Activated CD4-positive, alpha-beta memory T cell treated with anti-CD3 and anti-CD28 coated beads, Interleukin-2, amount 10 ng/mL, durations not matched to agents 7 days and 5 days (primary cell): ENCODE data around the gene MUS81. TPM values are rescaled to one million over a fixed set of nuclear protein-coding genes. Genes with fewer than 3 reads are reported as not detected.

ENCODE experiments used
- CTCF ChIA-PET: fragments of 350-600 bp; sonication (Branson Sonifier 250); formaldehyde crosslinking; loops from one replicate; lab custom pipeline; 2021; ENCODE audit warnings: antibody characterized with exemption, inconsistent platforms; lab: Charles Lee
- POLR2A ChIA-PET: fragments of 350-600 bp; sonication (Branson Sonifier 250); formaldehyde crosslinking; loops from one replicate; lab custom pipeline; 2021; ENCODE audit warnings: antibody characterized with exemption; lab: Charles Lee
- DNase-seq: peaks from one replicate; pipeline ENCODE4 v3.0.0-alpha.2; 2020
- H3K27ac Mint-ChIP-seq: one replicate; pipeline ENCODE4 v1.8.0; 2021; ENCODE audit warnings: mild to moderate bottlenecking, mixed read lengths
- H3K27me3 Mint-ChIP-seq: one replicate; pipeline ENCODE4 v1.8.0; 2021; ENCODE audit warnings: mixed read lengths
- H3K36me3 Mint-ChIP-seq: one replicate; pipeline ENCODE4 v1.8.0; 2021; ENCODE audit warnings: low read depth, mixed read lengths
- H3K4me1 Mint-ChIP-seq: one replicate; pipeline ENCODE4 v1.8.0; 2021; ENCODE audit warnings: mixed read lengths
- H3K4me3 Mint-ChIP-seq: one replicate; pipeline ENCODE4 v1.8.0; 2021; ENCODE audit warnings: mild to moderate bottlenecking, mixed read lengths
- H3K9me3 Mint-ChIP-seq: one replicate; pipeline ENCODE4 v1.8.0; 2021; ENCODE audit warnings: mixed read lengths
- total RNA-seq, 2 experiments: library from RNA; stranded (reverse); gene quantifications; one replicate each; pipeline ENCODE4 v1.2.3, GENCODE V29; 2021

MUS81 gene
- total RNA-seq, 2 experiments from 2014 or later, result 86.9 to 91.9 TPM

DNA sequence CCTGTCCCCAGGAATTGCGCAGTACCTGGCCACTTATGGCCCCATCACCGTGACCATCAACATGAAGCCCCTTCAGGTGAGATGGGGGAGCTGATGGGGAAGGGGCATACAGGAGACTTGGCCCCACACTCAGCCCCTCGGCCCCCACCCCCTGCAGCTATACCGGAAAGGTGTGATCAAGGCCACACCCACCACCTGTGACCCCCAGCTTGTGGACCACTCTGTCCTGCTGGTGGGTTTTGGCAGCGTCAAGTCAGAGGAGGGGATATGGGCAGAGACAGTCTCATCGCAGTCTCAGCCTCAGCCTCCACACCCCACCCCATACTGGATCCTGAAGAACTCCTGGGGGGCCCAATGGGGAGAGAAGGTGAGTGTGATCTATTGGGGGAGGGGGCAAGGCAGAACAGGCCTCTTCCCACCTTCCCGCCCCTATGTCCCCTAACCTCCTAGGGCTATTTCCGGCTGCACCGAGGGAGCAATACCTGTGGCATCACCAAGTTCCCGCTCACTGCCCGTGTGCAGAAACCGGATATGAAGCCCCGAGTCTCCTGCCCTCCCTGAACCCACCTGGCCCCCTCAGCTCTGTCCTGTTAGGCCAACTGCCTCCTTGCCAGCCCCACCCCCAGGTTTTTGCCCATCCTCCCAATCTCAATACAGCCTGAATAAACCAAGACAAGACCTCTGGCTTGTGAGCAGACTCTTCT, 23.0 kb downstream of the MUS81 start:
- CTCF ChIA-PET, result interaction anchor here (1.1 to 10.0 kb wide), 14 partner anchors 8 to 210 kb away, joined by 3 to 251 read pairs (median 14); partner anchors contain the start of genes AP5B1, C11orf68, CFL1 and DRAP1
- Mint-ChIP-seq H3K27ac (no peak overlapping the region), H3K9me3 (no peaks in the 10 kb centered on the region), H3K4me1 (peaks cover 81% of the 10 kb centered on the region), H3K36me3 (peaks cover 49% of the 10 kb centered on the region), H3K27me3 (no peaks in the 10 kb centered on the region), H3K4me3 (no peak overlapping the region)
- POLR2A ChIA-PET, result interaction anchor here (2.1 to 11.5 kb wide), 4 partner anchors 9 to 172 kb away, joined by 6 to 284 read pairs (median 23); partner anchors contain the start of genes CFL1, KAT5 and MUS81
- no peak for DNase-seq

DNA sequence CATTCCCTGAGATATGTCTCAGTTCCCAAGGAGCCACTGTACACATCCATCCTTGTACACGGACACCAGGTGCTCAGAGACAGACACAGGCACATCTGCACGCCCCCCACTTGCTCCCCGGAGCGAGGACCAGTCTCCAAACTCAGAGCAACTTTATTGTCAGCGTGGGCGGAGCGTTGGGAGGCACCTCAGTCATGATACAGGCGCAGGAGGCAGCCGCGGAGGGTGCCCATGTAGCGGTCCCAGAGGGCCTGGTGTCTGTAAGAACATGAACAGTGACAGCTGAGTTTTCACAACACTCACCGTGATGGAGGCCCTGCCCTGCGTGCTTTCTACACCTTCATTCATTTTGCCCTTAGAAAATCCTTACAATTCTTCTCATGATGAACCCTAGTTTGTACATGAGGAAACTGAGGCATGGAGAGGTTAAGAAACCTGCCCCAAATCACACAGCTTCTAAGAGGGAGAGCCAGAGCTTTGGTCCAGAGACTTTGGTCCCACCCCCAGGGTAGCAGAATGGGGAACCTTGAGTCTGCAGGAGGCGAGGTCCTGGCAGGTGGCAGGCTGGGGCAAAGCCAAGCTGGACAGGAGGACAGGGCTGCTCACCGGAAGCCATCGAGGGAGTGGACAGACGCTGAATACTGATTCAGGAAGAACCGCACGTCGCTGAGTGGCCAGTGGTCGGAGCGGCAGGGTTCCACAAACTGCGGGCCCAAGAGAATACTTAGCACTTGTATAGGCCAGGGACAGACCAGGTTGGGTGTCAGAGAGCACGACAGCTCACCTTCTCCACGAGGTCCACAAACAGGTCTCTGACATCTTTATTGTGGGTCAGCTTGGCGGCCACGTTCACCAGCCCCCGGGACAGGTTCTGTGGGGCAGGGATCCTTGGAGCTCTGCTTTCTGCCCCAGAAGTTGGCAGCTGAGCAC, 23.8 kb downstream of the MUS81 start:
- ChIA-PET CTCF (interaction anchor here (0.6 to 10.0 kb wide), 45 partner anchors 9 to 267 kb away, joined by 3 to 251 read pairs (median 5); partner anchors contain the start of genes AP5B1, C11orf68, CFL1 and DRAP1), POLR2A (interaction anchor here (0.6 to 11.5 kb wide), 16 partner anchors 10 to 733 kb away, joined by 3 to 284 read pairs (median 4); partner anchors contain the start of genes BANF1, C11orf68, CFL1 and DRAP1)
- H3K27me3 Mint-ChIP-seq, result no peaks in the 10 kb centered on the region
- no peaks in the 10 kb centered on the region for H3K9me3 Mint-ChIP-seq
- peak overlapping the region; percentile 73 for H3K27ac Mint-ChIP-seq
- DNase-seq, result no peak
- peaks cover 82% of the 10 kb centered on the region for H3K4me1 Mint-ChIP-seq
- no peak overlapping the region for H3K4me3 Mint-ChIP-seq
- peaks cover 50% of the 10 kb centered on the region for H3K36me3 Mint-ChIP-seq

DNA sequence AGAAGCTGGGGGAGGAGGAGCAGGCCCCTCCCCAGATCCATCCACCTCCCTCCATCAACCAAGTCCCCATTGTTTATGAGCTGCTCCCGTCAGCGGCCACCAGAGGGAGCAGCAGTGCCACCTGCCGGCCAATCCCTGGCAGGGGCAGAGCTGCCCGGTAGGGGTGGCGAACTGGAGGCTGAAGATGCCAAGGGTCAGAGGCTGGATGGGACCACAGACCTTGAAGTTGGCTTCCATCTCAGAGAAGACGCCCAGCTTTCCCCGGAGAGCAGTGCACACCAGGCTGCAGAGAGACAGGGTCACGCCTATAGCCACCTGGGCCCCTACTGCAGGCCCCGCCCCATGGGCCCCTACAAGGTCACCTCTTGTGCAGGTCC, 24.5 kb downstream of the MUS81 start:
- peak; percentile 87 for DNase-seq
- Mint-ChIP-seq H3K36me3 (peaks cover 50% of the 10 kb centered on the region), H3K27ac (peak overlapping the region; percentile 73), H3K27me3 (no peaks in the 10 kb centered on the region), H3K9me3 (no peaks in the 10 kb centered on the region), H3K4me3 (no peak overlapping the region), H3K4me1 (peaks cover 82% of the 10 kb centered on the region)
- POLR2A ChIA-PET, result interaction anchor here (0.6 to 11.5 kb wide), 18 partner anchors 9 to 732 kb away, joined by 3 to 284 read pairs (median 4); partner anchors contain the start of genes BANF1, C11orf68, CFL1 and DRAP1
- CTCF ChIA-PET, result interaction anchor here (0.6 to 10.0 kb wide), 47 partner anchors 9 to 268 kb away, joined by 3 to 251 read pairs (median 4); partner anchors contain the start of genes AP5B1, C11orf68, CFL1 and CST6

DNA sequence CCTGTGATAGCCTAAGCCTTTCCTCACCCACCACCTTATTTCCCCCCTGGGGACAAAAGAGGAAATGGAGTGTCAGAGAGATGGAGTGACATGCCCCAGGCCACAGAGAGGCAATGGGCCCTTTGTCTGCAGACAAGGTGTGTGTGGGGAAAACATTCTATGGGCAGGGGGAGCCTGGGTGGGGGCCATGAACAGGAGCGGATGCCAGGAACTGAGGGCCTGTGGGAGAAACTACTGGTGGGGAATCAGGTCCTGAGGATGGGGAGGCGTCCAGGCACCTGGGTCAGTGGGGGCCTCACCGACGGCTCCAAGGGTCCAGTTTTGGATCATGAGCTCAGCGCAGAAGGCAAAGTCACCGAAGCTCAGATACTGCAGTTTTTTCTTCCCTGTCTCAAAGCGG, 25.0 kb downstream of the MUS81 start:
- H3K27me3 Mint-ChIP-seq, result no peaks in the 10 kb centered on the region
- CTCF ChIA-PET, result interaction anchor here (1.0 to 10.0 kb wide), 41 partner anchors 9 to 268 kb away, joined by 3 to 251 read pairs (median 7); partner anchors contain the start of genes AP5B1, C11orf68, CFL1 and CST6
- H3K4me1 Mint-ChIP-seq, result peaks cover 82% of the 10 kb centered on the region
- no peak overlapping the region for H3K4me3 Mint-ChIP-seq
- DNase-seq, result no peak
- peaks cover 50% of the 10 kb centered on the region for H3K36me3 Mint-ChIP-seq
- POLR2A ChIA-PET, result interaction anchor here (0.6 to 11.5 kb wide), 16 partner anchors 9 to 220 kb away, joined by 3 to 284 read pairs (median 4); partner anchors contain the start of genes C11orf68, CFL1, DRAP1 and FOSL1
- H3K27ac Mint-ChIP-seq, result peak overlapping the region; percentile 52
- no peaks in the 10 kb centered on the region for H3K9me3 Mint-ChIP-seq

DNA sequence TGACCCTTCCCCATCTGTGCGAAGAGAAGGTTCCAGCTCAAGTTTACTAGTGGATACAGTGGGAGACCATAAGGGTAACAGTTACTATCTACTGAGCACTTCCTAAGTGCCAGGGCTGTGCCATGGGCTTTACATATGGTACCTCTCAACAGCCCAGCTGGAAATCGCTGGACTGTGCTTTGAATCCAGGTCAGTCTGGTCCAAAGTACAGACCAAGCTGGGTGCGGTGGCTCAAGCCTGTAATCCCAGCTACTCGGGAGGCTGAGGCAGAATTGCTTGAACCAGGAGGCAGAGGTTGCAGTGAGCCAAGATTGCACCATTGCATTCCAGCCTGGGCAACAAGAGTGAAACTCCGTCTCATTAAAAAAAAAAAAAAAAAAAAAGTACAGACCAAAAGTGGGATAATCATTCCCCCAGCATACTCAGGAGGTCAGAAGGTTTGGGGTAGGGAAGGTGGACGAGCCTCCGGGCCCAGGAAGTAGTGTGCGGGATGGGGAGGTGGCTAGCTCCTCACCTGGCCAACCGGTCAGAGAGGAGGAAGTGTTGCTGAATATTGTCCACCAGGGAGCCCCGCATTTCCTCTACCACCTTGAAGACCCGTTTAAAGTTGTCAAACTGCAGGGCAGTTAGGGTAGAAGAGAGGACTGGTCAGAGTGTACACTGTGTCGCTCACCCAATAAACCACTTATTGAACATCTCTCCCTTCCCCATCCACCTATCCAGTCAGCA, 25.7 kb downstream of the MUS81 start:
- Mint-ChIP-seq H3K4me1 (peaks cover 76% of the 10 kb centered on the region), H3K27ac (no peak overlapping the region), H3K27me3 (no peaks in the 10 kb centered on the region), H3K4me3 (peak overlapping the region; percentile 97), H3K9me3 (no peaks in the 10 kb centered on the region), H3K36me3 (peaks cover 47% of the 10 kb centered on the region)
- POLR2A ChIA-PET, result interaction anchor here (0.8 to 11.5 kb wide), 5 partner anchors 12 to 175 kb away, joined by 3 to 284 read pairs (median 55); partner anchors contain the start of genes CFL1, FOSL1 and MUS81
- CTCF ChIA-PET, result interaction anchor here (0.6 to 10.0 kb wide), 24 partner anchors 8 to 223 kb away, joined by 3 to 251 read pairs (median 8); partner anchors contain the start of genes AP5B1, CFL1, CST6 and KAT5
- DNase-seq, result no peak

DNA sequence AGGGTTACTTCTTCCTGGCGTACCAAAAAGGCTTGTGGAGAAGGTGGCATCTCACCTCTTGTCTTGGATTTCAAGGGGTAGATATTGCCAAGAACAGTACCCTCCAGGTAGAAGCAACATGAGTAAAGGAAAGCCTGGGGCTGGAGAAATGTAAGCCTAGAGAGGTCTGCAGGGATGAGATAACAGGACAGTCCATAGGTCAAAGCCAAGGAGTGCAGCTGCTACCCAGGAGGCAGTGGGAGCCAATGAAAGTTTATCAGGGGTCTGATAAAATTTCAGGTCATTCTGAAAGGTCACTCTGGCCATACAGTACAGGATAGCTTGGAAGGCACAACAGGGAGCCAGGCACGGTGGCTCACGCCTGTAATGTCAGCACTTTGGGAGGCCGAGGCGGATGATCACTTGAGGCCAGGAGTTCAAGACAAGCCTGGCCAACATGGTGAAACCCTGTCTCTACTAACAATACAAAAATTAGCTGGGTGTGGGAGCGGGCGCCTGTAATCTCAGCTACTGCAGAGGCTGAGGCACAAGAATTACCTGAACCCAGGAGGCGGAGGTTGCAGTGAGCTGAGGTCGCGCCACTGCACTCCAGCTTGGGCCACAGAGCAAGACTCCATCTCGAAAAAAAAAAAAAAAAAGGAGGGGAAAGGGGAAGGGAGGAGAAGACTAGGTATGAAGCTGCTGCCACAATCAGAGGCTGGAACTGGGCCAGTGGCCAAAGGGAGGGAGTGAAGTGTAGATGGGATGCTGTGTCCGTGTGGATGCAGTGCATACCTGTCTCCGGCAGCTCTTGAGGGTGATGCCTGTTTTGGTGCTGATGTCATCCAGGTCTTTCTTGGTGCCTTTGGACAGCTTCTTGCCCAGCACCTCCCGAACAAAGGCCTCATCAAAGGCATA, 26.8 kb downstream of the MUS81 start:
- no peak for DNase-seq
- ChIA-PET POLR2A (interaction anchor here (1.0 to 11.5 kb wide), 8 partner anchors 13 to 115 kb away, joined by 3 to 284 read pairs (median 40); partner anchors contain the start of genes BANF1, CFL1, EIF1AD and FOSL1), CTCF (interaction anchor here (0.6 to 10.0 kb wide), 21 partner anchors 8 to 175 kb away, joined by 3 to 251 read pairs (median 13); partner anchors contain the start of genes AP5B1, CFL1, CTSW and FOSL1)
- Mint-ChIP-seq H3K4me3 (peak overlapping the region; percentile 97), H3K9me3 (no peaks in the 10 kb centered on the region), H3K27me3 (no peaks in the 10 kb centered on the region), H3K4me1 (peaks cover 67% of the 10 kb centered on the region), H3K36me3 (peaks cover 46% of the 10 kb centered on the region), H3K27ac (peak overlapping the region; percentile 90)

DNA sequence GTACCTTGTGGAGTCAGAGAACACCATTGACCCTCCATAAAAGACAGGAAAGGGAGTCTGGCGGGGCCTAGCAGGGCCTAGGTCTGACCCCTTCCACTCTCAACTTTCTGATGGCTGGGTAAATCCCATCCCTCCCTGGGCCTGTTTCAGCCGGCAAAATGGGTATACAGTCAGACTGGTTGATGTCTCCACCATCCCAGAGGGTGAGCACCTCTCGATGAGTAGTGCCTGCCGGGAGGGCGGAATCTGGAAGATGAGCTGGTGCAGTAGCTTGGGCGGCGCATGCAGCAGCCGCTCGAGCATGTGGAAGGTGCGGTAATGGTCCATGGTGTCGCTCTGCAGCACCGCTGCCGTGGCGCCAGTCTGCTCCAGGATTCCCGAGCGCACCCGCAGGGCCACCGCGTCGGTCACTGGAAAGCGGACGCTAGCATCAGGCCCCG, 27.5 kb downstream of the MUS81 start:
- Mint-ChIP-seq H3K36me3 (peaks cover 41% of the 10 kb centered on the region), H3K27me3 (no peaks in the 10 kb centered on the region), H3K4me3 (peak overlapping the region; percentile 97), H3K4me1 (peaks cover 68% of the 10 kb centered on the region), H3K27ac (peak overlapping the region; percentile 90), H3K9me3 (no peaks in the 10 kb centered on the region)
- ChIA-PET CTCF (interaction anchor here (0.6 to 10.0 kb wide), 31 partner anchors 9 to 621 kb away, joined by 3 to 251 read pairs (median 8); partner anchors contain the start of genes AP5B1, C11orf68, CFL1 and CTSW), POLR2A (interaction anchor here (0.6 to 11.5 kb wide), 14 partner anchors 8 to 167 kb away, joined by 3 to 284 read pairs (median 30); partner anchors contain the start of genes BANF1, C11orf68, CFL1 and CTSW)
- DNase-seq, result no peak

DNA sequence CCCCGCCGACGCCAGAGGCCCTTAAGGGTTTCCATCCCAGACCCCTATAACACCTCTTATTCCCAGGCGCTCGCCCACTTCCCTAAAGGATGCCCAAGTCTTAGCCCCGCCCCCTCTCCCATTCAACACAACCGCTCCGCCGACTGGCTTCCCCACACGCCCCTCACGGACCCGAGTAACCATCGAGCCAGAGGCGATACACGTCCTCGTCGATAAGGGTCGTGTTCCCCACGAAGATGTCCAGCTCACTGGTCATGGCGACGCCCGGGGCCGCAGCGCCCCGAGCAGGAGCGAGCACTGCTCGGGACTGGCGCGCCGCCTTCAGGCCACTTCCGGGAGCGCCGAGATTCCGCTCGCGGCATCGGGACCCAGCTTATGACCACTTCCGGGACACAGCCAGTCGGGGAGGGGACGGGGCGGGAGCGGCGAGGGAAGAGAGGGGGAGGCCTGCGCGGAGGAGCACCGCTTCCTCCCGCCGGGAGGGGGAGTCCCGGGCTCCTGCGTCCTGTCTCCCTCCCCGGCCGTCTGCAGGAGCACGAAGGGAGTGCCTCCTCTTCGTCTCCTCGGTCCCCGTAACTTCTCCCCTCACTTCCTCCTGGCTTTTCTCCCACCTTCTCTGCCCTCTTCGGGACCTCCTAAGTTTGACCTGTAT, 28.1 kb downstream of the MUS81 start, which contains the start of gene FIBP:
Gene FIBP (minus strand): TSS at position 309 of the 652 bp plus-strand sequence. CDS start 53 bp downstream, at position 256.
- no peaks in the 10 kb centered on the region for H3K9me3 Mint-ChIP-seq
- peak within 1 kb of the TSS; percentile 90 for H3K27ac Mint-ChIP-seq
- POLR2A ChIA-PET, result interaction anchor here (0.6 to 11.5 kb wide), 19 partner anchors 9 to 389 kb away, joined by 3 to 284 read pairs (median 16); partner anchors contain the start of genes BANF1, C11orf68, CFL1 and CTSW
- no peaks in the 10 kb centered on the region for H3K27me3 Mint-ChIP-seq
- peak; percentile 98 for DNase-seq
- peaks cover 40% of the 10 kb centered on the region for H3K36me3 Mint-ChIP-seq
- peak within 1 kb of the TSS; percentile 97 for H3K4me3 Mint-ChIP-seq
- CTCF ChIA-PET, result interaction anchor here (0.6 to 10.0 kb wide), 34 partner anchors 9 to 622 kb away, joined by 3 to 251 read pairs (median 7); partner anchors contain the start of genes AP5B1, BANF1, C11orf68 and CFL1
- H3K4me1 Mint-ChIP-seq, result peaks cover 74% of the 10 kb centered on the region

DNA sequence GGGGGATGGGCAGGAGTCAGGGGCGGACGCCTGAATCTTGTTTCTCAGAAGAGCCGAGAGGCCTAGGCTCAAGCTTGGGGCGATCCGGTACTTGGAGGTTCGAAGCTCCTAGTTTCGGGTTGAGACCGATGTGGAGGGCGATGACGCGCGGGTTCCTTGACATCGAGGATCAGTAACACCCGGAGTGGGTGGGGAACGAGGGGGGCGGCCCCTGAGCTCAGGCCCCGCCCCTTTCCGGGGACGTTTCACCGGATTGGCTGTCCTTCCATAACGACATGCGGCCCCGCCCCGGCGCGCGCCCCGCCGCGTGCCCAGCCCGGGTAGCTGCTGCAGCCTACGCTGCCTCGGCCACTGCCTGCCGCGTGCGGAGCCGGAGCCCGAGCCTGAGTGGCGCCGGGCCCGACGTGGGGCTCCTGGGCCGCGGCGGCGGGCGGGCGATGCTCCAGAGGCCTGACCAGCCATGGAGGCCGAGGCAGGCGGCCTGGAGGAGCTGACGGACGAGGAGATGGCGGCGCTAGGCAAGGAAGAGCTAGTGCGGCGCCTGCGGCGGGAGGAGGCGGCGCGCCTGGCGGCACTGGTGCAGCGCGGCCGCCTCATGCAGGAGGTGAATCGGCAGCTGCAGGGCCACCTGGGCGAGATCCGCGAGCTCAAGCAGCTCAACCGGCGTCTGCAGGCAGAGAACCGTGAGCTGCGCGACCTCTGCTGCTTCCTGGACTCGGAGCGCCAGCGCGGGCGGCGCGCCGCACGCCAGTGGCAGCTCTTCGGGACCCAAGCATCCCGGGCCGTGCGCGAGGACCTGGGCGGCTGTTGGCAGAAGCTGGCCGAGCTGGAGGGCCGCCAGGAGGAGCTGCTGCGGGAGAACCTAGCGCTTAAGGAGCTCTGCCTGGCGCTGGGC, 30.3 kb downstream of the MUS81 start, which contains the start of gene CCDC85B:
Gene CCDC85B (plus strand): TSS at position 350 of the 895 bp plus-strand sequence. CDS start 111 bp downstream, at position 461.
- H3K9me3 Mint-ChIP-seq, result no peaks in the 10 kb centered on the region
- ChIA-PET POLR2A (interaction anchor here (0.6 to 11.5 kb wide), 42 partner anchors 9 to 392 kb away, joined by 3 to 284 read pairs (median 7); partner anchors contain the start of genes AP5B1, BANF1, C11orf68 and CFL1), CTCF (interaction anchor here (0.7 to 10.0 kb wide), 37 partner anchors 7 to 390 kb away, joined by 3 to 251 read pairs (median 7); partner anchors contain the start of genes AP5B1, BANF1, C11orf68 and CFL1)
- H3K27me3 Mint-ChIP-seq, result no peaks in the 10 kb centered on the region
- DNase-seq, result peak; percentile 99
- peaks cover 69% of the 10 kb centered on the region for H3K4me1 Mint-ChIP-seq
- peaks cover 24% of the 10 kb centered on the region for H3K36me3 Mint-ChIP-seq
- H3K4me3 Mint-ChIP-seq, result peak within 1 kb of the TSS; percentile 97
- peak within 1 kb of the TSS; percentile 90 for H3K27ac Mint-ChIP-seq
